Nephron (organoid): ENCODE data around the gene VAC14.

Source experiments
- H3K27ac Mint-ChIP-seq, 3 experiments: 2 replicates each; pipeline ENCODE4 v1.8.0; 2020; ENCODE audit warnings: mixed read lengths in 3 of 3, mild to moderate bottlenecking in 2 of 3, moderate library complexity in 1 of 3
- H3K27me3 Mint-ChIP-seq: 2 replicates; pipeline ENCODE4 v1.8.0; 2021; ENCODE audit warnings: low read depth, mild to moderate bottlenecking, moderate library complexity, mixed read lengths
- H3K36me3 Mint-ChIP-seq: 2 replicates; pipeline ENCODE4 v1.8.0; 2020; ENCODE audit warnings: low read depth, mixed read lengths
- H3K4me1 Mint-ChIP-seq: 2 replicates; pipeline ENCODE4 v1.8.0; 2020; ENCODE audit warnings: mixed read lengths
- H3K4me3 Mint-ChIP-seq, 3 experiments: 2 replicates each; pipeline ENCODE4 v1.8.0; 2020; ENCODE audit warnings: mild to moderate bottlenecking in 3 of 3, mixed read lengths in 3 of 3, moderate library complexity in 2 of 3
- H3K9me3 Mint-ChIP-seq: 2 replicates; pipeline ENCODE4 v1.8.0; 2020; ENCODE audit warnings: mixed read lengths
- TF ChIP-seq, protein P1 (sequence below), 3 experiments: fragments of 200-600 bp; sonication (generic); IDR thresholded peaks; one replicate each; pipeline ENCODE4 v1.5.0; 2021; ENCODE audit warnings: antibody characterized with exemption in 3 of 3; ENCODE audit not compliant: unreplicated experiment in 3 of 3

VAC14 gene

GRCh38 chr16:70754851-70755600, 45.9 kb downstream of the VAC14 start:
- peak overlapping the region in 2 of 3 experiments; percentile 16 to 75 for H3K4me3 Mint-ChIP-seq
- peak overlapping the region; percentile 77 to 98 (median 96) for H3K27ac Mint-ChIP-seq
- no peaks in the 10 kb centered on the region for H3K9me3 Mint-ChIP-seq
- peaks cover 20% of the 10 kb centered on the region for H3K36me3 Mint-ChIP-seq
- H3K4me1 Mint-ChIP-seq = peaks cover 55% of the 10 kb centered on the region
- H3K27me3 Mint-ChIP-seq = no peaks in the 10 kb centered on the region
- TF ChIP-seq, protein P1, sequence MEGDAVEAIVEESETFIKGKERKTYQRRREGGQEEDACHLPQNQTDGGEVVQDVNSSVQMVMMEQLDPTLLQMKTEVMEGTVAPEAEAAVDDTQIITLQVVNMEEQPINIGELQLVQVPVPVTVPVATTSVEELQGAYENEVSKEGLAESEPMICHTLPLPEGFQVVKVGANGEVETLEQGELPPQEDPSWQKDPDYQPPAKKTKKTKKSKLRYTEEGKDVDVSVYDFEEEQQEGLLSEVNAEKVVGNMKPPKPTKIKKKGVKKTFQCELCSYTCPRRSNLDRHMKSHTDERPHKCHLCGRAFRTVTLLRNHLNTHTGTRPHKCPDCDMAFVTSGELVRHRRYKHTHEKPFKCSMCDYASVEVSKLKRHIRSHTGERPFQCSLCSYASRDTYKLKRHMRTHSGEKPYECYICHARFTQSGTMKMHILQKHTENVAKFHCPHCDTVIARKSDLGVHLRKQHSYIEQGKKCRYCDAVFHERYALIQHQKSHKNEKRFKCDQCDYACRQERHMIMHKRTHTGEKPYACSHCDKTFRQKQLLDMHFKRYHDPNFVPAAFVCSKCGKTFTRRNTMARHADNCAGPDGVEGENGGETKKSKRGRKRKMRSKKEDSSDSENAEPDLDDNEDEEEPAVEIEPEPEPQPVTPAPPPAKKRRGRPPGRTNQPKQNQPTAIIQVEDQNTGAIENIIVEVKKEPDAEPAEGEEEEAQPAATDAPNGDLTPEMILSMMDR (IDR thresholded peaks at IDR 0.05; ENCODE audit: unreplicated experiment in 3 of 3) = no peak

DNA sequence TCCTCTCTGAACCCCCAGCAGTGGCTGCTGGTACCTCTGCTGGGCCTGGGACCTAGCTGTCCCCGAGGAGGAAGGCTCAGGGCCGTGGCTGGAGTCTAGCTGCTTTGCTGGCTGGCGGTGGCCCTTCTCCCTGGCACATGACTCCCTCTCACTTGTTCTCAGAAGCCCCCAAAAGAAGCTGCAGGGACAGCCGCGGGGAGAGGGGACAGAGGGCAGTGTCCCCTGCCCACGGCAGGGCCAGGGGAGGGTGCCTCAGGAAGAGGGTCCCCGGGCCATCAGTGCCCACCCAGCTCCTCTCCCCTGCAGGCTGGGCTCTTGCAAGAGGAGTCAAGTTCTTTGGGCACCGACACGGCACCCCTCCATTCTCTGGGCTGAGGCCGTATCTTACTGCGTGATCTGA, 46.6 kb downstream of the VAC14 start:
- no peaks in the 10 kb centered on the region for H3K9me3 Mint-ChIP-seq

GRCh38 chr16:70753694-70754325, 47.1 kb downstream of the VAC14 start:
- peaks cover 58% of the 10 kb centered on the region for H3K4me1 Mint-ChIP-seq
- peak overlapping the region in 2 of 3 experiments; percentile 71 to 94 for H3K27ac Mint-ChIP-seq
- H3K27me3 Mint-ChIP-seq = no peaks in the 10 kb centered on the region
- no peak overlapping the region for H3K4me3 Mint-ChIP-seq
- TF ChIP-seq, protein P1 (IDR thresholded peaks at IDR 0.05; ENCODE audit: unreplicated experiment in 3 of 3) = no peak
- peaks cover 9% of the 10 kb centered on the region for H3K36me3 Mint-ChIP-seq
- no peaks in the 10 kb centered on the region for H3K9me3 Mint-ChIP-seq

More for the DNA sequence above, 46.6 kb downstream of the VAC14 start:
- H3K4me1 Mint-ChIP-seq = peaks cover 55% of the 10 kb centered on the region
- H3K27ac Mint-ChIP-seq = peak overlapping the region; percentile 77 to 98 (median 96)
- peak overlapping the region in 2 of 3 experiments; percentile 16 to 75 for H3K4me3 Mint-ChIP-seq
- TF ChIP-seq, protein P1 (IDR thresholded peaks at IDR 0.05; ENCODE audit: unreplicated experiment in 3 of 3) = no peak
- H3K36me3 Mint-ChIP-seq = peaks cover 14% of the 10 kb centered on the region
- H3K27me3 Mint-ChIP-seq = no peaks in the 10 kb centered on the region

DNA sequence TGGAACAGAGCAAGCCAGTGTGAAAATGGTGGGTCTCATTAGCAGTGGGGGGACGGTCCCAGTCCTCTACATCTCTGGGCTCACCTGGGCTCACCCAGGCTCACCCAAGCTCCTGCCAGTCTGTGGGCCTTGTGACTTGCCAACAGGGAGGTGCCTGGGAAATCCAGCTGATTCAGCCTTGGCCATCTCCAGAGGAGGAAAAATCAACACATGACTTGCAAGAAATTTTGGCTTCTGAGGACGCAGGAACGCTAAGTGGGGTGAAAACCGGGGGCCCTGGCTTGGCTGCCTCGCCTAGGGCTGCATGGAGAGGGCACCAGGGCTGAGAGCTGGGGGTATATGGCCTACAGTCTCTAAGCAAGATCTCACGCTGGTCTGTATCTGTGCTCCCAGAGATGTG, 47.7 kb downstream of the VAC14 start:
- peaks cover 5% of the 10 kb centered on the region for H3K36me3 Mint-ChIP-seq
- no peak overlapping the region for H3K4me3 Mint-ChIP-seq
- H3K27ac Mint-ChIP-seq = peak overlapping the region; percentile 71 to 95 (median 94)
- H3K27me3 Mint-ChIP-seq = no peaks in the 10 kb centered on the region
- H3K9me3 Mint-ChIP-seq = no peaks in the 10 kb centered on the region
- TF ChIP-seq, protein P1 (IDR thresholded peaks at IDR 0.05; ENCODE audit: unreplicated experiment in 3 of 3) = no peak
- H3K4me1 Mint-ChIP-seq = peaks cover 61% of the 10 kb centered on the region

DNA sequence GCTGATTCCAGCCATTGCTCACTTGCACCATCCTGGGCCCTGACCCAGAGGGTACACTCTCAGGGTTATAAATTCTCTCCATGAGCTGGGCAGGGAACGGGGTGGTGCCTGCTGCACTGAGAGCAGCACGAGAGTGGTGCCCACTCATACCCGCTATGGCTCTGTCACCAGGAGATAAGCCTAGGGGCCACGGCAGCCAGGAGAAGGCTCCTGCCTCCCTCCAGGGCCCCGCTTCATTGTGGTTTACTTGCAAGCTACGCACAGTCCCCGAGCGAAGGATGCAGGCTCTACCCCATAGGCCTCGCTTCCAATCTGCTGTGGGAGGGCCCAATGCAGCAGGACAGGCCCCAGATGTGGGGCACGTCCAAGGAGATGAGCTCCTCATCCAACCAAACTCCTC, 48.5 kb downstream of the VAC14 start:
- Mint-ChIP-seq H3K4me3 (peak overlapping the region in 1 of 3 experiments; percentile 51), H3K9me3 (no peaks in the 10 kb centered on the region), H3K27ac (peak overlapping the region; percentile 71 to 95 (median 94)), H3K27me3 (no peaks in the 10 kb centered on the region), H3K4me1 (peaks cover 65% of the 10 kb centered on the region), H3K36me3 (peaks cover under 1% of the 10 kb centered on the region)
- TF ChIP-seq, protein P1 (IDR thresholded peaks at IDR 0.05; ENCODE audit: unreplicated experiment in 3 of 3) = no peak
